RWPE2 (cell line): Measurements from ENCODE around the gene UTS2R.
A peak's percentile ranks its signal among the peaks of the same experiment; 100 is the strongest.
"Not testable (repeated sequence)": the region's sequence is repeated elsewhere in the genome, so short reads cannot be mapped to it uniquely, and the experiment has no call there.

Source experiments
- ATAC-seq: fragments of 200-7000 bp; cut with Tn5 transposase; 3 replicates; pipeline ENCODE4 v1.9.1; 2021; ENCODE audit warnings: low read depth
- DNase-seq: peaks from one replicate; pipeline ENCODE4 v3.0.0-alpha.2; 2020; ENCODE audit warnings: low spot score
- H3K27ac ChIP-seq: fragments of 450-650 bp; 2 replicates; pipeline ENCODE4 v1.5.1; 2017; ENCODE audit warnings: mild to moderate bottlenecking; ENCODE audit not compliant: poor library complexity, severe bottlenecking
- H3K27me3 ChIP-seq: fragments of 250-450 bp; sonication (Bioruptor Pico); 2 replicates; pipeline ENCODE4 v1.5.1; 2021; ENCODE audit warnings: mild to moderate bottlenecking, moderate library complexity; ENCODE audit not compliant: insufficient read depth, poor library complexity, severe bottlenecking
- H3K36me3 ChIP-seq: fragments of 250-450 bp; sonication (Bioruptor Pico); 2 replicates; pipeline ENCODE4 v1.5.1; 2020; ENCODE audit warnings: low read depth, mild to moderate bottlenecking, moderate library complexity
- H3K4me1 ChIP-seq: fragments of 250-450 bp; sonication (Bioruptor Pico); 2 replicates; pipeline ENCODE4 v1.5.1; 2021; ENCODE audit warnings: mild to moderate bottlenecking, moderate library complexity; ENCODE audit not compliant: insufficient read depth, poor library complexity, severe bottlenecking
- H3K4me3 ChIP-seq: fragments of 250-450 bp; sonication (Bioruptor Pico); 2 replicates; pipeline ENCODE4 v1.5.1; 2021; ENCODE audit warnings: mild to moderate bottlenecking, moderate library complexity; ENCODE audit not compliant: severe bottlenecking
- H3K9me3 ChIP-seq: fragments of 250-450 bp; sonication (Bioruptor Pico); 2 replicates; pipeline ENCODE4 v1.5.1; 2021; ENCODE audit warnings: mild to moderate bottlenecking, moderate library complexity; ENCODE audit not compliant: severe bottlenecking
- TF ChIP-seq, protein P1 (sequence below): fragments of 450-650 bp; IDR thresholded peaks from one replicate; pipeline ENCODE4 v1.5.1; 2017; ENCODE audit warnings: mild to moderate bottlenecking, moderate library complexity; ENCODE audit not compliant: poor library complexity, severe bottlenecking

The UTS2R gene

DNA sequence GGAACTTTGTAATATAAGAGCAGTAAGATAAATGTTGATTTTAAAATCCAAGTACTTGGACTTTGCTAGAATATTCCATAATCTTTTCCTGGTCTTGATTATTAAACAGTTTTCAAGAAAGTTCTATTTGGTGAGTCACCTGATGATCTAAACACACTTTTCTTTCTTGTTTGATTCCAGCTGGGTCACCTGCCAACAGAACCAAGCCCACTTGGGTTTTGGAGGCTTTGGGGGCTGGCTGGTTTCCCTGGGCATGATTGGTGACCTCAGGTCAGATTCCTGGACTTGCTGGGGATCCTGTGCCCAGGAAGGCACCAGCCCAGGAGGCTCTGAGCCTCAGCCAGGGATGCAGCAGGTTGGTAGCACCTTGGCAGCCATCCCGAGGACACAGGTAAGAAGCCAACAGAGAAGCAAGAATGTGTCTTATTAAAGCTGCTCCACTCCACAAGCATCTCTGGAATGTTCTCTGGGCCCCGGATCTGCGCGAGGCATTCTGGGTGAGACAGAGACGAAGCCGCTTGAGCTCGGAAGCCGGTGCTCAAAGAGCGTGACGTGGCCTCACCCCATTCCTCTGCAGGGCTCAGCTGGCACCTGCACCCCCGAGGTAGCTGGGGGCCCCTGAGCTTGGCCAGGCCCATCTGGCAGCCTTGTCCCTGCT is 15.7 kb upstream of the UTS2R start:
- Histone ChIP-seq H3K4me3 (no peak overlapping the region), H3K9me3 (no peaks in the 10 kb centered on the region), H3K4me1 (peaks cover 11% of the 10 kb centered on the region), H3K36me3 (no peaks in the 10 kb centered on the region), H3K27me3 (no peaks in the 10 kb centered on the region), H3K27ac (peak overlapping the region; percentile 27)
- TF ChIP-seq, protein P1, sequence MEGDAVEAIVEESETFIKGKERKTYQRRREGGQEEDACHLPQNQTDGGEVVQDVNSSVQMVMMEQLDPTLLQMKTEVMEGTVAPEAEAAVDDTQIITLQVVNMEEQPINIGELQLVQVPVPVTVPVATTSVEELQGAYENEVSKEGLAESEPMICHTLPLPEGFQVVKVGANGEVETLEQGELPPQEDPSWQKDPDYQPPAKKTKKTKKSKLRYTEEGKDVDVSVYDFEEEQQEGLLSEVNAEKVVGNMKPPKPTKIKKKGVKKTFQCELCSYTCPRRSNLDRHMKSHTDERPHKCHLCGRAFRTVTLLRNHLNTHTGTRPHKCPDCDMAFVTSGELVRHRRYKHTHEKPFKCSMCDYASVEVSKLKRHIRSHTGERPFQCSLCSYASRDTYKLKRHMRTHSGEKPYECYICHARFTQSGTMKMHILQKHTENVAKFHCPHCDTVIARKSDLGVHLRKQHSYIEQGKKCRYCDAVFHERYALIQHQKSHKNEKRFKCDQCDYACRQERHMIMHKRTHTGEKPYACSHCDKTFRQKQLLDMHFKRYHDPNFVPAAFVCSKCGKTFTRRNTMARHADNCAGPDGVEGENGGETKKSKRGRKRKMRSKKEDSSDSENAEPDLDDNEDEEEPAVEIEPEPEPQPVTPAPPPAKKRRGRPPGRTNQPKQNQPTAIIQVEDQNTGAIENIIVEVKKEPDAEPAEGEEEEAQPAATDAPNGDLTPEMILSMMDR = no peak
- ATAC-seq (peak; percentile 73), DNase-seq (peak; percentile 83)

DNA sequence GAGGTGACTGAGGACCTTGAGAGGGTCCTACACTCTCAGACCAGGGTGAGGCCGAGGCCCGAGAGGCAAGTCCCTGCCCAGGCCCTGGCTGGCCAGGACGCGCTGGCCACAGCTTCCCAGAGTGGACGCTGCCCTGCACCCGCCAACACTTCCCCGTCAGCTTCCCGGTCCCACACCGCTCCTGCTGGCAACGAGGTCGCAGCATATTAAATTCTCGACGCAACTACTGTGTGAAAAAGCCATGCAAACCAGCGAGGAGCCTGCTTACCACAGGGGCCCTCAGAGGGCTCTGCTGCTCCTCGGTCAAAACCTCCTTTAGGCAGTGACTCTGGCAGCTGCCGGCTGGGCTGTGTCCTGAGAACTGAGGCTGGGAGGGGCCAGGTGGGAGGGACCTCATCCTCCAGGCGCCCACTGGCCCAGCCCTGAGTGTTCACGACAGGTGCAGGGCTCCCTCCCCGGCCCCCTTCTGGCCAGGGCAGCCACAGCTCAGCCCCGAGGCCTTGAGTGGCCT is 14.7 kb upstream of the UTS2R start:
- Histone ChIP-seq H3K27me3 (no peaks in the 10 kb centered on the region), H3K27ac (peak overlapping the region; percentile 27), H3K4me1 (peaks cover 11% of the 10 kb centered on the region), H3K4me3 (no peak overlapping the region), H3K36me3 (no peaks in the 10 kb centered on the region), H3K9me3 (no peaks in the 10 kb centered on the region)
- ATAC-seq (no peak), DNase-seq (no peak)
- TF ChIP-seq, protein P1 = no peak

DNA sequence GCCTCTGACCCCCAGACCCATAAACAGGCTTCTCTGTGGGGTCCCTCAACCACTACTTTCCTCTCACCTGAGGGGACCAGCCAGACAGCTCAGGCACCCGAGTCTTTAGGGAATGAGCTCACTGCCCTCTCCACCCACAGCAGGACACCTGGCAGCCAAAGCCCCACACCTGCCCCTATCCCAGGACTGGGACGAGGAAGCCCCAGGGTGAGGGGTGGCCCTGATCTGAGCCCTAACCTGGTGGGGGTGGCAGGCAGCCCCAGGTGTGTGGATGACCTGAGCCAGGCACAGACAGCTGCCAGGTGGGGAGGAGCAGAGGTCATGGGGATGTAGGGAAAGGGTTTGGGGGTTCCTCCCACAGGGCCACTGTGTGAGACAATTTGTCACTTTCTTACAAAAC is 14.2 kb upstream of the UTS2R start:
- no peak overlapping the region for H3K27ac ChIP-seq
- DNase-seq (no peak), ATAC-seq (no peak)
- peaks cover 11% of the 10 kb centered on the region for H3K4me1 ChIP-seq
- no peaks in the 10 kb centered on the region for H3K27me3 ChIP-seq
- no peak overlapping the region for H3K4me3 ChIP-seq
- H3K36me3 ChIP-seq = no peaks in the 10 kb centered on the region
- TF ChIP-seq, protein P1 = no peak
- no peaks in the 10 kb centered on the region for H3K9me3 ChIP-seq

DNA sequence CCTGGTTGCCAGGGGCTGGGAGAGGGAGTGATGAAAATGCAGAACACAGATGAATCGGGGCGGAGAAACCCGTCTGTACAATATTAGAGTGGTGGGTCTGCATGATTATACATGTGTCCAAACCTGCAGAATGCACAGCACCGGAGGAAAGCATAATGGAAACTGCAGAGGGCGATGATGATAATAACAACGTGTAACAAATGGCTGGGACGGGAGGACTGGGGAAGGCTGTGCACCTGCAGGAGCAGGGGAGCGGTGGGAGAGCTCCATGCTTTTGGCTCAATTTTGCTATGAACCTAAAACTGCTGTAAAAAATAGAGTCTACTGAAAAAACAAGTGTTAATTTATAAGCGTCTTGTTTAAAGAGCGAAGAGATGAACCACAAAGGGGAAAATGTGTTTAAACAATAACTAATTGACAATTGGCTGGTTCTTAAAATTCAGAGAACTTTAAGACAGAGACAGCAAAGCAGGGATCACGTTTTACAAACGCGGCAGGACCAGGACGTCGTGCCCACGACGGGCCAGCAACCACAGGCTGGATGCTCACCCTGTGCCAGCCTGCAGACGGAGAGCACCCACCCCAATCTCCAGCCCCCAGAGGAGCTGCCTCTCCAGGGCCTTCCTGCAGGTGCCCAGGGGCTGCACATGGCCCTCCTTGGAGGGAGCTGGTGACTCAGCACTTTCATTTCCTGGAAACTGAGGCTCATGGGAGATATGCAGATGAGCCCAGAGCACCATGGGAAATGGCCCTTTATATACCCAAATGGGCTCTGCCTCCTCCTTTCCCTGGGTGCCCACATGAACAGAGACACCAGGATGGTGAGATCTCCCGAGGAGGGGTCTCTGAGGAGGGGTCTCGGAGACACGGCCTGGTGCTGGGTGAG is 12.9 kb upstream of the UTS2R start, which contains the start of gene TEX19:
TSS of gene TEX19 (plus strand) at position 783 of the 886 bp plus-strand sequence. CDS start 2,904 bp downstream, outside the sequence.
- Histone ChIP-seq H3K27me3 (no peaks in the 10 kb centered on the region), H3K36me3 (no peaks in the 10 kb centered on the region), H3K4me1 (peaks cover 11% of the 10 kb centered on the region), H3K27ac (no peak within 1 kb of the TSS), H3K9me3 (no peaks in the 10 kb centered on the region), H3K4me3 (no peak within 1 kb of the TSS)
- ATAC-seq = no peak; the same call in 2 of the 3 replicates
- TF ChIP-seq, protein P1 = no peak
- DNase-seq = no peak

DNA sequence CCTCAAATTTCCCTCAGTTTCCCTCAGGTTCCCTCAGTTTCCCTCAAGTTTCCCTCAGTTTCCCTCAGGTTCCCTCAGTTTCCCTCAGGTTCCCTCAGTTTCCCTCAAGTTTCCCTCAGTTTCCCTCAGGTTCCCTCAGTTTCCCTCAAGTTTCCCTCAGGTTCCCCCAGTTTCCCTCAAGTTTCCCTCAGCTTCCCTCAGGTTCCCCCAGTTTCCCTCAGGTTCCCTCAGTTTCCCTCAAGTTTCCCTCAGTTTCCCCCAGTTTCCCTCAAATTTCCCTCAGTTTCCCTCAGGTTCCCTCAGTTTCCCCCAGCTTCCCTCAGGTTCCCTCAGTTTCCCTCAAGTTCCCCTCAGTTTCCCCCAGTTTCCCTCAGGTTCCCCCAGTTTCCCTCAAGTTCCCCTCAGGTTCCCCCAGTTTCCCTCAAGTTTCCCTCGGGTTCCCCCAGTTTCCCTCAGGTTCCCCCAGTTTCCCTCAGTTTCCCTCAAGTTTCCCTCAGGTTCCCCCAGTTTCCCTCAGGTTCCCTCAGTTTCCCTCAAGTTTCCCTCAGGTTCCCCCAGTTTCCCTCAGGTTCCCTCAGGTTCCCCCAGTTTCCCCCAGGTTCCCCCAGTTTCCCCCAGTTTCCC is 12.0 kb upstream of the UTS2R start:
- not testable (repeated sequence) for H3K27ac ChIP-seq, H3K9me3 ChIP-seq, ATAC-seq, H3K36me3 ChIP-seq, H3K27me3 ChIP-seq, H3K4me3 ChIP-seq, DNase-seq
- H3K4me1 ChIP-seq = peaks cover 11% of the 10 kb centered on the region
